SH-SY5Y (cell line): ENCODE results near the gene GID8.

ENCODE experiments used
- GATA2 ChIP-seq: IDR thresholded peaks from 2 replicates; pipeline ENCODE4 v1.6.1; 2011; ENCODE audit warnings: mild to moderate bottlenecking, low read depth, low read length
- GATA3 ChIP-seq: IDR thresholded peaks from 2 replicates; pipeline ENCODE4 v1.6.1; 2011; ENCODE audit warnings: low read depth, mild to moderate bottlenecking, low read length, moderate library complexity

DNA sequence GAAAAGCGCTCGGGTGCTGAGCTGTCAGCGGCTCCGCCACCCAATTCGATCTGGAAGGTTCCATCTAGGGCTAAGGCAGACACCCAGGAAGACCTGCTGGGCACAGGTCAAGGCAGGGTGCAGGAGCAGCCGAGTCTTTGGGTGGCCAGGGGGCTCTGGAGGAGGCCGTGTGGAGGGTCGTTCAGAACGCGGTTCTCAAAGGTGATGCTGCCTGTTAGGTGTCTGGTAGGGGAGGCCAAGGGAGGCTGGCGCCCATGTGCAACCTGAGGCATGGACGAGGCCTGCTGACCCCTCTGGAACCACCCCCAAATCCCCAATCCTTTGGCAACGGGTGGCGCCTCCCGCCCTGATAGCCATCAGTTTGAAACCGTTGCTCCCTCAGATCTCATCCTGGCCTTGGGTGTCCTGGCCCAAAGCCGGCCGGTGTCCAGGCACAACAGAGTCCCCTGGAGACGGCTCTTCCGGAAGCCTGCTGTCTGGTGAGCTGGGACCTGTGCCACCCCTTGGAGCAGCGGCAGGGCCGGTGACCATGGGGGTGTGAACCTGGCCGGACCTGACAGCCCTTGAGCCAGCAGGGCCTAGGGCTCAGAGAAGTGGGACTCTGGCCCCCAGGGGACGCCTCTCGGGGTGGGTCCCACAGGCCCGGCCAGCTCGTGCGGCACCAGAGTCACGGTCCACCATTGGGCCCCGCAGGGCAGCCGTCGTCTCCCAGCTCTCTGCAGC is 25.1 kb downstream of the GID8 start:
- no peak for TF ChIP-seq GATA3
- no peak for TF ChIP-seq GATA2
